Measurements from ENCODE around the gene TFR2. TPM values are rescaled to one million over a fixed set of nuclear protein-coding genes. Genes with fewer than 3 reads are reported as not detected.

The TFR2 gene
- total RNA-seq, 4 donors from 2014 or later = 0.81 to 3.9 (median 1.3) TPM

- no peaks in the 10 kb centered on the region for H3K9me3 ChIP-seq
- H3K27me3 ChIP-seq = no peaks in the 10 kb centered on the region
- no peak for TF ChIP-seq POLR2A (IDR thresholded peaks at IDR 0.05)
- TF ChIP-seq EP300 (IDR thresholded peaks at IDR 0.05) = no peak
- no peak for TF ChIP-seq POLR2AphosphoS5 (IDR thresholded peaks at IDR 0.05)
- TF ChIP-seq, protein P1, sequence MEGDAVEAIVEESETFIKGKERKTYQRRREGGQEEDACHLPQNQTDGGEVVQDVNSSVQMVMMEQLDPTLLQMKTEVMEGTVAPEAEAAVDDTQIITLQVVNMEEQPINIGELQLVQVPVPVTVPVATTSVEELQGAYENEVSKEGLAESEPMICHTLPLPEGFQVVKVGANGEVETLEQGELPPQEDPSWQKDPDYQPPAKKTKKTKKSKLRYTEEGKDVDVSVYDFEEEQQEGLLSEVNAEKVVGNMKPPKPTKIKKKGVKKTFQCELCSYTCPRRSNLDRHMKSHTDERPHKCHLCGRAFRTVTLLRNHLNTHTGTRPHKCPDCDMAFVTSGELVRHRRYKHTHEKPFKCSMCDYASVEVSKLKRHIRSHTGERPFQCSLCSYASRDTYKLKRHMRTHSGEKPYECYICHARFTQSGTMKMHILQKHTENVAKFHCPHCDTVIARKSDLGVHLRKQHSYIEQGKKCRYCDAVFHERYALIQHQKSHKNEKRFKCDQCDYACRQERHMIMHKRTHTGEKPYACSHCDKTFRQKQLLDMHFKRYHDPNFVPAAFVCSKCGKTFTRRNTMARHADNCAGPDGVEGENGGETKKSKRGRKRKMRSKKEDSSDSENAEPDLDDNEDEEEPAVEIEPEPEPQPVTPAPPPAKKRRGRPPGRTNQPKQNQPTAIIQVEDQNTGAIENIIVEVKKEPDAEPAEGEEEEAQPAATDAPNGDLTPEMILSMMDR (IDR thresholded peaks at IDR 0.05) = no peak
- H3K4me3 ChIP-seq = peak overlapping the region; percentile 99
- DNase-seq (ENCODE audit: low spot score in 2 of 2) = peak in 1 of 2 donors; percentile 71
- WGBS = 8% methylated on average over 19 of the region's 20 CpGs
- H3K4me1 ChIP-seq = peaks cover 51% of the 10 kb centered on the region
- H3K36me3 ChIP-seq = peaks cover 24% of the 10 kb centered on the region
- peak overlapping the region; percentile 96 for H3K27ac ChIP-seq
Observed at GRCh38 chr7:100584683-100585510, 56.5 kb downstream of the TFR2 start.

DNA sequence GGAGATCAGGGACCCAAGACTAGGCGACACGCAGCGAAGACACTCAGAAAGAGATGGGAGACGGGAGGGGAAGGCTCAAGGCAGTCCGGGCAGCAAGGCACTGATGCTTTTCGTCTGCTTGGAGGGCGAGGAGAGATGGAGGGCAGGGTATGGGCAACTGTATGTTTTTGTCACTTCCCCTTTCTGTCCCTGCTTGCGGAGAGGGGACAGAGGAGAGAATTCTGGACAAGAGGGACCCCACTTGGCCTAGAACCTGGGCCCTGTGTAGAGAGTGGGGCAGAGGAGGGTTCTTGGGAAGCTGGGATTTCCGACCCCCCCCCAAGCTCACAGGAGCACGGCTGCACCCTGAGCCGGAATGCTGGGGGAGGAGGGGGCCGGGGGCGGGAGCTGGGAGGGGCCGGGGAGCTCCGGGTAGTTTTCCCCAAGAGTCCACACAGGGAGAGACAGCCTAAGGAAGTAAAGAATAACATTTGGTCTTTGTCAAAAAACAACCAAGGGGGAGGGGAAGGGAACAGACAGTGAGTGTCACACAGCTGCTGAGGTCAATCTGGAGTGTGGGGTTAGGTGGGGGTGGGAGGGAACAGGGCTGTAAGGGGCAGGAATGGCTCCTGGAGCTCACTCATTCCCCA is 57.2 kb downstream of the TFR2 start:
- TF ChIP-seq EP300 (IDR thresholded peaks at IDR 0.05) (no peak), POLR2AphosphoS5 (IDR thresholded peaks at IDR 0.05) (no peak), POLR2A (IDR thresholded peaks at IDR 0.05) (no peak)
- TF ChIP-seq, protein P1 (IDR thresholded peaks at IDR 0.05) = no peak
- no peaks in the 10 kb centered on the region for H3K27me3 ChIP-seq
- WGBS = 46% methylated on average over 15 of the region's 15 CpGs
- no peak for DNase-seq (ENCODE audit: low spot score in 2 of 2)
- peak overlapping the region; percentile 99 for H3K4me3 ChIP-seq
- peaks cover 51% of the 10 kb centered on the region for H3K4me1 ChIP-seq
- H3K36me3 ChIP-seq = peaks cover 31% of the 10 kb centered on the region
- peak overlapping the region; percentile 96 for H3K27ac ChIP-seq
- no peaks in the 10 kb centered on the region for H3K9me3 ChIP-seq

GRCh38 chr7:100583132-100584053 is 58.0 kb downstream of the TFR2 start:
- no peaks in the 10 kb centered on the region for H3K27me3 ChIP-seq
- no peak for TF ChIP-seq POLR2A (IDR thresholded peaks at IDR 0.05)
- TF ChIP-seq EP300 (IDR thresholded peaks at IDR 0.05) = no peak
- TF ChIP-seq, protein P1 (IDR thresholded peaks at IDR 0.05) = no peak
- no peak for TF ChIP-seq POLR2AphosphoS5 (IDR thresholded peaks at IDR 0.05)
- H3K4me3 ChIP-seq = peak overlapping the region; percentile 99
- H3K36me3 ChIP-seq = peaks cover 39% of the 10 kb centered on the region
- no peaks in the 10 kb centered on the region for H3K9me3 ChIP-seq
- H3K4me1 ChIP-seq = peaks cover 51% of the 10 kb centered on the region
- WGBS = 49% methylated on average over 21 of the region's 23 CpGs
- peak overlapping the region; percentile 96 for H3K27ac ChIP-seq
- DNase-seq (ENCODE audit: low spot score in 2 of 2) = peak in 1 of 2 donors; percentile 78

DNA sequence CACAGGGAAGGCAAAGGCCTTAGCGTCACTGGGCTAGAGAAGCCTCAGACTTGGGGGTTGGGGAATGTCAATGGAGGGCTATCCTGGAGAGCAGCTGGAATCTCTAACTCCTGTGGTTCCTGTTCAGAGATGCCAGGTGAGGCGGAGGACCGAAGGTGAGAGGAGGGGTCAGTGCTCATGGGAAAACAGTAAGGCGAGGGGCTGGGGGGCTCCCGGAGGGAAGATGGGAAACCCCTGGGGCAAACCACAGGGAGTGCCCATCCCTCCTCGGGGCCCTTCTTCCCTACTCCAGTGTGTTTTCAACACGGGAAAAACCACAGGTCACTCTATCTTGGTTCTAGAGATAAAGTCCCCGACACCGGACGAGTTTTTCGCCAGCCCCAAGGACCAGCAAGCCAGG is 58.7 kb downstream of the TFR2 start:
- Histone ChIP-seq H3K4me3 (no peak overlapping the region), H3K27me3 (no peaks in the 10 kb centered on the region), H3K27ac (peak overlapping the region; percentile 96), H3K4me1 (peaks cover 51% of the 10 kb centered on the region), H3K9me3 (no peaks in the 10 kb centered on the region), H3K36me3 (peaks cover 47% of the 10 kb centered on the region)
- no peak for DNase-seq (ENCODE audit: low spot score in 2 of 2)
- 73% methylated on average over 11 of the region's 11 CpGs for WGBS
- no peak for TF ChIP-seq EP300 (IDR thresholded peaks at IDR 0.05)
- no peak for TF ChIP-seq POLR2A (IDR thresholded peaks at IDR 0.05)
- TF ChIP-seq, protein P1 (IDR thresholded peaks at IDR 0.05) = no peak
- TF ChIP-seq POLR2AphosphoS5 (IDR thresholded peaks at IDR 0.05) = no peak
